Suppressor macrophage treated with lipopolysaccharide for 4 hours (primary cell): ENCODE data around the gene CPNE2.

ENCODE experiments used
- DNase-seq: peaks from one replicate; pipeline ENCODE4 v3.0.0-alpha.2; 2020

The CPNE2 gene

DNA sequence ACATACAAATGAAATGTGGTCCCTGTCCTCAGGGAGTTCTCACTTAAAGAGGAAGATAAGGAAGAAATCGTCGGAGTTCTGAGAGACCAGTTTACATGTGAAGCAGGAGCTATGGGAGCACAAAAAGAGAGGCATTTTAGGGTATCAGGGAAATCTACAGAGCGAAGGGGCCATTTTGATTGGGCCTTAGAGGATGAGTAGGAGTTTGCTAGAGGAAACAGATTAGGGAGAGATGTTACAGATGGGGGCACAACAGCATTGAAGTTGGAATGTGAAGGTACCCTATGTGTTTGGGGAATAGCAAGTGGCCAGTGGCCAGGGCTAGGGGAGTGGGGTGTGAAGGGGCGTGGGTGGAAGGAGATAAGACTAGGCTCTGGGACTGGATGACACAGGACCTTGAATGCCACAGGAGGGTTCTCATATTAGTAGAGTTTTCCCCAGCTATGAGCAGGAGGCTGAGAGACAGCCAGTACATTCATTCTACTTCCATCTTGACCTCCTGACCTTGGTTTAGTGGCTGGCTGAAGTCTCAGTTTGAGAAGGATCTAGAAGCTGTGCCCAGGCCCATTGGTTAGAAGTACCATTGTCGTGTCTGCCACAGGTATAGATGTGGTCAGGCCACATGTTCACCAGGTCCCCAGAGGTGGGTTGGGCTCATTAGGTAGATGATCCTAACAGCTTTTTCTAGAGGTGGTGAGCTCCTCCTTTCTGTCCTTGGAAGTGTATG, 34.8 kb downstream of the CPNE2 start:
- DNase-seq: no peak

DNA sequence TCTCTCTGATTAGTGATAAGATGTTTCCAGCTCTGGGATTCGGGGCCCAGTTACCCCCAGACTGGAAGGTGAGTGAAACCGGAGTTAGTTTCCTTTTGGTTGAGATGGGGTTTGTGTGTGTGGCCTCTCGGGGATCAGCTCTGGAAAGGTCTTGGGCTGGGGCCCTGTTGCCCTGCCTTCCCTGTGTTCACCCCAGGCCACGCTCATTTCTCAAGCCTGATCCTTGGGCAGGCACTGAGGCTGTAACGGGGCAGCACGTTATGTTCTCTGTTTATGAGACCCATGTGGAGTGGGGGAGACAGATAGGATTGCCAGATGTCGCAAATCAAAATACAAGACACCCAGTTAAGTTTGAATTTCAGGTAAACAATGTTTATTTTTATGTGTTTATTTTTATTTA, 35.5 kb downstream of the CPNE2 start:
- DNase-seq: no peak

DNA sequence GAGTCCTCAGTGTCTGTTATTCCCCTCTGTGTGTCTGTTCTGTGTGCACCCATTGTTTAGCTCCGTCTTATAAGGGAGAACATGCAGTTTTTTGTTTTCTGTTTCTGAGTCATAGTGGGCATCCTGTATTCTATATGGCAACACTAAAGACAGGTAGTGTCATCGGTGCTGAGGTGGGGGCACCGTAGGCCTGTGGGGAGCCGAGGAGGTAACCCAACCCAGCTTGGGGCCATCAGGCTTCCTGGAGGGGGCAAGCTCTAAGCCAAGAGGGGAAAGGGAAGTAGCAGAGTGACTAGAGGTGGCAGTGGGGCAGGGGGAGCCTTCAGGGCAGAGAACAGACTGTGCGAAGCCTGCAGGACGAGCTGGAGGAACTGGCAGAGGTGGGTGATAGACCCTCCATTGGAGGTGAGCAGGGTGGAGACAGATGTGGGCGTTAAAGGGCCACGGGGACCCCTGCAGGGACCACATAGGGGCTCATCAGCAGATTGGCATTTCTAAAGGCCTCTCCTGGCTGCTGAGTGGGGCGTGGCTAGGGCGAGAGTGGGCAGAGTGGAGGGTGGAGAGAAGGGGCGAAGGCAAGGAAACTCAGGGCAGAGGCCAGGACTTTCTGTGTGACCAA, 36.5 kb downstream of the CPNE2 start:
- no peak for DNase-seq

DNA sequence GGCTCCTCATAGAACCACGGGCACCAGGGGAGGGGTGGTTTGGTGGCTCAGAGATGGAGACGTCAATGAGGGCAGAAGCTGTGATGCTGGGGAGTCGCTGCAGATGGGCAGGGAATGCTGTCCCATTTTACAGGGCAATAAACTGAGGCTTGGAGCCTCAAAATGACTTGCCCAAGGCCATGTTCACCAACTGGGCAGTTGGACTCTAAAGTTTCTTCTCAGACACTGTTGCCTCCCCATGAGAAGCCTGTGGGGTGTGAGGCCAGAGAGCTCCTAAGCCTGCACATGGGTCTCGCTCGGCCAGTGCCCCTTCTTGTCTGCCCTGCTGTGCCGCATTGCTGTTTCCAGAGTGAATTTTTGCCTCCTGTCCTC, 38.6 kb downstream of the CPNE2 start:
- no peak for DNase-seq

DNA sequence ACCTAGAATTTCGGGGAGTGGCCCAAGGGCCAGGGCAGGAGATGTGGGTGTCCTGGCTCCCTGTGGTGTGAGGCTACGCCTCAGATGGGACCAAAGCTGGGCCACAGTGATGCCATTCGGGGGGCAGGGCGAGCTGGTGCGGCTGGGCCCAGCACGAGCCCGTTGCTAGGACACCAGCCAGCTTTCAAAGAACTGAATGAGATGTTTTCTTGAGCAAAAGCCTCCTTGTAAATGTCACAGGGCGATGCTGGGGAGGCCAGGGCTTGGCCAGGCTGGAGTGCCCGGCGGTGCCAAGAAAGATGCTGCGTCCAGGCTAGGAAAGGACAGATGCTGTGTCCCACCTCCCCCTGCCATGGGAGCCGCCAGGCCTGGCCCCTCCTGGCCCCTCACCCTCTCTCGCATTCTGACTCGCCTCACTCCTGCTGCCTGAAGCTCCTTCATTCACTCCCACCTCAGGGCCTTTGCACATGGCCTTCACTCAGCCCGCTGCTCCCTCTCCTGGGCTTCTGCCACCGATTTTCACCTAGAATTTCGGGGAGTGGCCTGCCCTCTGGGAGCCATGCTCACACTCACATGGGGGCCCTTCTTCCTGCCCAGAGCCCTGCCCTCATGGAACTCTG, 39.1 kb downstream of the CPNE2 start:
- no peak for DNase-seq

DNA sequence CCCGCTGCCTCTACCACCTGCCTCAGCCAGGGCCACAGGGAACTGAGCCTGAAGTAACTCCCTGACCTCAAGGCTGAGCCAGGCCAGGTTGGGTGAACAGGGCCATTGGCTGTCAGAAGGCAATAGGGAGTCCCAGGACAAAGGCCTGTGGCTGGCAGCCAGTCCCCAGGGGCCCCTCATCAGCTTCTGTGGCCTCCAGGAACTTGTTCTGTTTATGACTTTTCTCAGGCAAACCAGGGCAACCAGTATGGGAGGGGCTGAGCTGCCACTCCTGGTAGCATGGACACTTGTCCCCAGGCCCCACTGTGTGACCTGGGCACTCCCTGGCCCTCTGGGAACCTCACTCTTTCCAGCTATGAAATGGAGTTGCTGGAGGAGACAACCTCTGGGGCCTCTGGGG, 40.1 kb downstream of the CPNE2 start:
- DNase-seq: no peak

DNA sequence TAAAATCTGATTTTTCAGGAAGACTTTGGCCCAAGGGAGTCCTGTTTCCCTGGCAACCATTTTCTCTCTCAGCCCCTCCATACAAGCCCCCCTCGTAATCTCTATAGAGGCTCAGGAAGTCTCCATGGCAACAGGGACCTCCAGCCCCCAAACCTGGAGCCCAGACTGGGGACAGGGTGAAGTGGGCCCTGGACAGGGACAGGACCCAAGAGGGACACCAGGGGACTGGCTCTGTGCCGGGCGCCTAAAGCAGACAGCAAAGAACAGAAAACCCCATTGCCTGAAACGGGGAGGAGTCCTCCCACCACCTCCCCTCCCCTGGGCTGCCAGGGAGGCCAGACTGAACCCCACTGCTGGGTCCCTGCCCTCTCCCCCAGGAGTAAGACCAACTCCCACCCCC, 40.6 kb downstream of the CPNE2 start:
- DNase-seq: no peak

DNA sequence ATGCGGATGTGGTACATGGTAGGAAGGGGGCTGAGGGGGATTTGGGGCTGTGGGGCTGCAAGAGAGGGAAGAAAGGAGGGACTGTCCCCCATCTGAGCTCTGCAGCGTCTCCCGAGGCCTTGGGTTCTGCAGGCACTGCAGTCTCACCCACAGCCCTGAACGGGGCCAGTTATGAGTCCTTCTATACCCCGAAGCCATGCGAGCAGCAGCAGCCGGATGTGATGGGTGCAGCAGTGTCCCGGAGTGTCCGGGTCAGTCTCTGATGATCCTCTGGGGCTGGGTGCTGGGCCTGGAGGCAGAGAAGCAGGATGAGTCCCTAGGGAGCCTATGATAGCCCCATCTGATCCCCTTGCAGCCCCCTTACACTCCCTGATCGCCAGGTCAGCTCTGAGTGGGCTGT, 41.5 kb downstream of the CPNE2 start:
- DNase-seq: no peak

DNA sequence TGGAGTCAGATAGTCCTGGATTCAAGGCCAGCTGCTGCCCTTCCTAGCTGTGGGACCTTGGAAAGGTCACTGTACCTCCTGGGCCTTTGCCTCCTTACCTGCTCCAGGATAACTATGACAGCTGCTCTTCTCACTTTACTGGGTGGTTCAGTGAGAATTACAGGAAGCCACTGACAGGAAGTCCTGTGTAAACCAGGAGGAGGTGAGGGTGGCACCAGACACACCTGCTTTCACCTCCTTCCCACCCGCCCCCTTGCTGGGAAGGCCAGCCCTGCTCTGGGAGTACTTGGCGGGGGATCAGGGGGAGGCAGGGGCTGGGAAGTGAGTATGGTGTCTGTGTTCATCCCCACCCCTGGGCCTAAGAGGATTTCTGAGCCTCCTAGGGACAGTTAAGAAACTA, 42.6 kb downstream of the CPNE2 start:
- DNase-seq: no peak

DNA sequence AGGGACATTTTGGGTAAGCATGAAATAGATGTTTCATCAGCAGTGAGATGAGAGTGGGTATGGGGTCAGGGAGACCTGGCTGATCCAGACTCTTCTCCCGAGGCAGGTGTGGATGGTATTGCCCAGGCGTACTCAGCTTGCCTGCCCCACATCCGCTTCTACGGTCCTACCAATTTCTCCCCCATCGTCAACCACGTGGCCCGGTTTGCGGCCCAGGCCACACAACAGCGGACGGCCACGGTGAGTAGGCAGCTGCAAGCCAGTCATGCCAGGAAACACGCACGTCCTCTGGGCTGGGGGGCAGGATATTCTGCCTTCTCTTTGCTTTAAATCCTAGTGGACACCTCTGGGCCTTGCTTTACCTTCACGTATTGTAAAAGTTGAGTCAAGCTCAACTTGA, 44.7 kb downstream of the CPNE2 start:
- DNase-seq: no peak

DNA sequence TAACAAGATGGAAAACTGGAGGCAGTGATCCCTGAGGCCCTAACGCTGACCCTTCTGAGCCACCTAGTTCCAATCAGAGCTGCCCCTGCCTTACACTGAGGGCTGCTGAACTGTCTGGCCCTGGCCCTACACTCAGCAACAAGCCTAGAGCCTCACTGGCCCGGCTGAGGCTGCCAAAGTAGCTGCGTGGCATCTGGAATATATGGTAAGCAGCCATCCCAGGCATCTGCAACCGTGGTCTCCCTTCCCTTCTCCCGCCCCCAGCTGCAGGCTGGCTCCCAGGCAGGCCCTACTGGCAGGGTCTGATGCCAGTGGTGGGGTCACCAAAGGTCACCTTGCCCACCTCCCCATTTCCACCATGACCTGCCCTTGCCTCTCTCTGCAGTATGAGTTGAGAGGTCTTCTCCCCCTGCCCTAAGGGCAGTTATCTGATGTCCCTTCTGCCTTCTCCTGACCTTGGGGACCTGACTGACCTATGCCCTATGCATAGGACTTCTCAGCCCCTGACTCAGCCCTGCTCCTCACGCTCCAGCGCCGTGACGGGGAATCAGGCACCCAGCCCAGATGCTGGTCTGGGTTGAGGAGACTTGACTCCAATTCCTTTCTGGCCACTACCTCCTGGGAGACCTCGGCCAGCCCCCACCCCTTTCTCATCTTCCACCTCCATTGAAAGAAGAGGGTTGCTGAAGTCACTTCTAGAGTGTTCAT, 45.3 kb downstream of the CPNE2 start:
- no peak for DNase-seq

DNA sequence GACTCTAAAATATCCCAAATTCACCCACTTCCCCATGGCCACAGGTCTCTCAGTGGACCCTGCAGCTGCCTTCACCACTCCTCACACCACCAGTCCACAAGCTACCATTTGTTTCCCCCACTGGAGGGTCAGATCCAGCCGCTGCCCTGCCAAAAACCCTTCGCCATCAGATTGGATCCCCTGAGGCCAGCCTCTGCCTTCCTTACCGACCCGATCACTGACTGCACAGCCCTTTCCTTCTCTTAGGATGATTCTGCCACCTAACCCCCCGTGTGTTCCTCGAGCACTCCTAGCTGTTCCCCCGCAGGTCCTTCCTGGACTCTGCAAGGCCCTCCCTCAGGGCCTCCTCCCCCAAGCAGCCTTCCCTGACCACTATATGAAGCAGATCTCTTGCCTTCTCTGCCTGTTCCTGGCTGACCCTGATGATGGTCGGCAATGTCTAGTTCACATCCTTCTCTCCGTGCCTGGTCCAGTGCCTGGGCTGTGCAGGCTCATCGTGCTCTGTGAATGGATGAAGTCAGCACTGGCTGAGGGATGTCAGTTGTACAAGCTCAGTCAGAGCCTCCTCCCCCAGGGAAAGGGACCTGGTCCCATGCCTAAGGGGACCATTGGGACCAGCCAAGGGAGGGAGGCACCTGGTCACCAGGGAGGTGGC, 46.0 kb downstream of the CPNE2 start:
- DNase-seq: no peak

DNA sequence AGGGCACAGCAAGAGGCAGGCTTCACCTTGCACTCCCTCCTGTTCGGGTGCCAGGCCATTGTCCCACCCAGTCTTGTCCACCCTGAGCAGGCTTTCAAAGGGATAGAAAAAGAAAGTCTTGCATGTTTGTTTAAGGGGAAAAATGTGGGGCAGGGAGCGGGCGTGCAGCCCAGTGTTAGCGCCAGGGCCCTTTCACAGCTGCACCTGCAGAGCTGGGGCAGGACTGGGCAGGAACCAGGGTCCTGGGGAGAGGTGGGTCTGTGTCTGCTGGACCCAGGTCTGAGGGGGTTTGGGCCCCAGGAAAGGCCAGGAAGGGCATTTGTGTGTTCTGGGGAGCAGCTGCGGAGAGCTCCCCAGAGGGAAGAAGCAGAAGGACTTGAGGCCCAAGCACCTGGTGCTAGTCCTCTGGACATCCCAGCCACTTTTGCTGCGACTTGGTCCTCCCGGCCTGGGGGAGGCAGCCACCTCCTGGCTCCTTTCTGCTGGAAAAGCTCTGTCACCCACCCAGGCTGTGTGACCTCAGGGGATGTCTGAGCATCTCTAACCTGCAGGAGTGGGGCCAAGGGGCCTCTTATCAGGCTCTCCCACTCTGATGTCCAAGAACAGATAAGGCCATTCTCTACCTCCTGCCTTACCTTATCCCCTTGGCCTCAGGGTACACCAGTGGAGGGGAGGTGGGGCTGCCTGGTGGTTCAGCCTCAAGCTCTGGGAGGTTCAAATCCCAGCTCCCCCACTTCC, 48.7 kb downstream of the CPNE2 start:
- DNase-seq: no peak

DNA sequence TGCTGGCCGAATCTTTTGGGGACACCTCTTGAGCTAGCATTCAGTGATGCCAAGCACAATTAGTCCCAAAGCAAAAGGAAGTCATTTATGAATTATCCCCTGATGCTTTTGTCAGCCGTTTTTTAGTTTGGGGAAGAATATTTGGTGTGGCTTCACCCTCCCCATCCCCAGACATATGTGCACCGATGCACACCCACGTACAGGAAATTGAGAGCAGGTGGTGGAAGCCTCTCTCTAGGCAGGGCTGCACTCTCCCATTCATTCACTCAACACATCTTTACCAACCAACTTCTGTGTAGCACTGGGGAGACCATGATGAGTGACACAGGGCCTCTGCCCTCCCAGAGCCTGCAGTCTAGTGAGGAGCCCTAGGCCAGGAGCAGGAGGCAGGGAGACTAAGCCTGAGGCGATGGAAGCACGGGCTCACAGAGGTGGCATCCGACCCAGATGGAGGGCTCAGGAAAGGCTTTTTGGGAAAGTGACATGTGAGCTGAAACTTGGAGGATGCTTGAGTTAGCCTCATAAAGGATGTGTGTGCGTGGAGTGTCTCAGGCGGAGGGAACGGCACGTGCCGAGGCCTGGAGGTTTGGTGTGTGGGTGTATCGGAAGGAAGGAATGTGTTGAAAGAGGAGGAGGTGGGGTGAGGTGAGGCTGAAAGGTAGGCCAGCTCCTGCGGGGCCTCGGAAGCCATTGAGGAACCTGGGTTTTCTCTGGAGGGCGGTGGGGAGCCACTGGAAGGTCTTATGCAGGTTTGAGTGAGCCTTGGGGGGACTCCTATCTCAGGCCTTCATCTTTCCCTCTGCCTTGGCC, 49.6 kb downstream of the CPNE2 start:
- no peak for DNase-seq

DNA sequence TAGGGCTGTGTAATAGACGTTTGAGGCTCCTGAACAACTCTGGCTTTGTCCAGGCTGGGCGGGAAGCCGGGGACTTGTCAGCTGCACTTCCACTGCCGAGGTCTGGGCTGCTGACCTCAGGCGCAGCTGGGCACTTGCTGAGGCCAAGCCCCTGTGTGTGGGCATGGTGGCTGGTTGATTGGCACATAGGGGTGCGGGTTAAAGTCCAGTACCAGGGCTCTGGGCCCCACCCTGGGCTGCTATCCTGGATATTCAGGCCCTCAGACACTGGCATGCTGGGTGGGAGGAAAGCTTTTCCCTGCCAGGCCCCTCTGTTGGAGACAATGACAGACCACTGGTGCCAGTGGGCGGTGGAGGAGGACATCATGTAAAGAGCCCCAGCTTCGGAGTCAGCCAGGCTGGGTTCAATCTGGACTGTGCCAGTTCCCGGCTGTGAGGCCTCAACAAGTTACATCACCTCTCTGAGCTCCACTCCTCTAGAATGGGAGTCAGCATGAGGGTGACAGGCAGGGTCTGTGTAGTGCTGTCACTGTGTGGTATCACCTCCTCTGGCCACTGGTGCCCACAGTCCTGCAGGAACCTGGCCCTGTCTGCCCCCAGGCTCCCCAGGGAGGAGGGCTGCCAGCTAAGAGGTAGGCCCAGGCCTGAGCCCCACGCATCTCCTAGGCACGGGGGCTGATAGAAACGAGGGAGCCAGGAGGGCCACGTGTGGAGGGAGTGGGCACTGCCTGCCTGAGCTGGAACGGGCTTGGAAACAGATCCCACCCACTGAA, 51.0 kb downstream of the CPNE2 start:
- DNase-seq: no peak

DNA sequence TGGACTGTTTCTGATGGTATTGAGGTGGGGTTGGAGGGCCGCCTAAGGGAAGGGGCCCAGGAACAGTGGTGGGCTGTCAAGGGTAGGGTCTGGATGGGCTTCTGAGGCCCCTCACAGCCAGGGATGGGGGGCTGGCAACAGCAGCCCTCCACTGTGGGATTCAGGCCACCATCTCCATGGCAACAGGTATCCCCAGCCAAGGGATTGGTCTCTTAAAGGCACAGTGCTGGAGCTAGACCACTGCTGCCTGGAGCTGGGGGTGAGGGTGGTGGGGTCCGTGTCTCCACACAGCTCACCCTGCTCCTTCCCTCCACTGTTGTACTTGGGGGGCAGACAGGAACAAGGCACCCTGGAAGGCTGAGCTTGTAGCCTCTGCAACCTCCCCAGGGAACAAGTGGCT, 51.6 kb downstream of the CPNE2 start:
- DNase-seq: no peak

DNA sequence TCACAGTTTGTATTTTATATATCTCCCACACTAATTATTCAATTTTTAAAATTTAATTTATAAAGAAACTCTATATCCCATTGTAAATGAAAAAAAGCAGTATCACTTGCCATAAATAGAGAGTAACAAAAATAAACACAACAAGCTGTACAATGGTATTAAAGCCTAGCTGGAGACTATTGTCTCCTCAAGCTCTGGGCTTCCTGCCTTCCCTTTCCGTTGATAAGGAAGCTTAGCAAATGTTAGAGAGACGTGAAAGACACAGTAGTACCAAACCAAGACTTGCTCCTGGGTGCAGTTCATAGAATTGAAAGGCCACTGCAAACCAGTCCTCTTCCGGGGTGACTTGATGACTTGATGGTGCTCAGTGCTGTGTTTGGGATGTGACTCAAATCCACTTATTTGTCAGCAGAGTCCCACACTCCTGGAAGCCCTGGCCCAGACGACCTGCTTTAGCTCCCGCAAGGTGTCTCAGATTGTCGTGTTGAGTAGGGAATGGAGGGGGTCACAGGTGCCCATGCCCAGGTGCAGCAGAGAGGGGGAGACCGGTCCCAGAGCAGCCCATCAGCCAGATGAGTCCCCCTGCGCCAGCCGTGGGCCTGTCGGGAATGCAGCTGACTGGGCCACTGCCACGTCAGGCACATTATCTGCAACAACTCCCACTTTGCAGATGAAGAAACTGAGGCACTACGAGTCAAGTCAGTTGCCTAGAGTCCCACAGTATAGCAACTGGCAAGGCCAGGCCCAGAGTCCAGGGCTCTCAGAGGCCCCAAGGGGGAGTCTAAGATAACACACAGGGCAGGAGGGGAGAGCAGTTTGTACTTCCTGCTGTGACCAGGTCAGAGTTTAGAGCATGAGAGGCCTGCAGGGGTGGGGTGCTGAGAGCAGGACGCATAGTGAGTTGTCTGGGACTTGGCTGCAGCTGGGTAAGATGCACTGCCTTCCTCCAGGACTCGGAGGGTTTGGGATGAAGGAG, 53.0 kb downstream of the CPNE2 start:
- no peak for DNase-seq

DNA sequence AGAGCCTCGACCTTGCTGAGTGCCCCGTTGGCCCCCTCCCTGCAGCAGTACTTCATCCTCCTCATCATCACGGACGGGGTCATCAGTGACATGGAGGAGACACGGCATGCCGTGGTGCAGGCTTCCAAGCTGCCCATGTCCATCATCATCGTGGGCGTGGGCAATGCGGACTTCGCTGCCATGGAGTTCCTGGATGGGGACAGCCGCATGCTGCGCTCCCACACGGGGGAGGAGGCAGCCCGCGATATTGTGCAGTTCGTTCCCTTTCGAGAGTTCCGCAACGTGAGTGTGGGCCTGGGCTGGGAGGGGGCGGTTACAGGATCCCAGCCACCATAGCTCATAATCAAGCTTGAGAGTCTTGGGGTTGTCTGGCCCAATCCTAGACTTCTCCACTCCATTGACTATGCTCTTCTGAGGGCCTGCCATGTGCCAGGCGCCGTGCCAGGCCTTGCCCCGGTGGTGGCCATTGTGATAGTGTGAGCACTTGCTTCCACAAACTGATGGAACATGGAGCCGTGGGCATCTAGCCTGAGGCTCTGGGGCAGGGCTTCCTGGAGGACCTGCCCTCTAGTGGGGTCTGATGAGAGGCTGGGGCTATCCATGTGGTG, 53.8 kb downstream of the CPNE2 start:
- no peak for DNase-seq

DNA sequence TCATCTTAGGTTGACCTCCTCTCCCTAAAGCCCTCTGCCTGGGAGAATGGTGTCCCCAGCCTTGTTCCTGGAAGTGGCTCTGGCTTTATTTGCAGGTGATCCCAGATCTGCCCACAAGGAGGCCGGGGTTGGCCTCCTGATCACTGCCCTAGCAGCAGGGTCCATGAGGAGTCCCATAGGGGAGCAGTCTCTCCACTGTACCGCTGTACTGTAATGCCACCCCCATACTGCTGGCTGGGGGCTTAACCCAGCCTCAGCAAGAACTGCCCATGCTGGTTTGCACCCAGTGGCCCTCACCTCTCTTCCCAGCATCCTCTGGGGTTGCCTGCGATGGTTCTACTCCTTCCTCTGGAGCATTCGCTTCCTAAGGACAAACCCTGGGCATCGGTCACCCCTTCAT, 54.4 kb downstream of the CPNE2 start:
- DNase-seq: no peak
